Left kidney (tissue), 2 donors: ENCODE data around the gene WWOX. TPM values are rescaled to one million over a fixed set of nuclear protein-coding genes. Genes with fewer than 3 reads are reported as not detected.
A peak's percentile ranks its signal among the peaks of the same experiment; 100 is the strongest.

ENCODE experiments used
- DNase-seq: peaks from one replicate; pipeline ENCODE4 v3.0.0-alpha.2; 2013
- polyA plus RNA-seq: library from polyadenylated mRNA; unstranded; fragments of 120-200 nt; gene quantifications from one replicate; pipeline ENCODE4 v1.2.1, GENCODE V29; 2013; ENCODE audit not compliant: insufficient read length

Gene WWOX
- polyA plus RNA-seq, 1 donor = 34.1 TPM

DNA sequence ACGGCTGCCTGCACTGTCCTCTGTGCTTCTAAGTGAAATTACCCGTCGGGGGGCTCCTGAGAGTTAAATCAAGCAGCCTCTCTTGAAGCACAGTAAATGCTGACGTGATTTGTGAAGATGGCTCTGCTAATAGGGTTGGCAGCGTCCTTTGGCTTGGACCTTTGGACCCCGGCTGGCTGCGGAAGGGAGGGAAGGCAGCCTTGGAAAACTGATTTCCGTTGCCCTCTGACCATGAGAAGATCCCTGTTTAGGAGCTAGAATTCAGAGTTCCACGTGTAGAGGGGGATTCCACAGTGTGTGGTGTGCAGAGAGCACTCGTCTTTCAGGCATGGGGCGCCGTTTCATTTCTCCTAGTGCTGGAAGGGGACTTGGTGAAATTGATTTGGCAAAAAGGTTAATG lies 640.8 kb downstream of the WWOX start:
- no peak for DNase-seq

DNA sequence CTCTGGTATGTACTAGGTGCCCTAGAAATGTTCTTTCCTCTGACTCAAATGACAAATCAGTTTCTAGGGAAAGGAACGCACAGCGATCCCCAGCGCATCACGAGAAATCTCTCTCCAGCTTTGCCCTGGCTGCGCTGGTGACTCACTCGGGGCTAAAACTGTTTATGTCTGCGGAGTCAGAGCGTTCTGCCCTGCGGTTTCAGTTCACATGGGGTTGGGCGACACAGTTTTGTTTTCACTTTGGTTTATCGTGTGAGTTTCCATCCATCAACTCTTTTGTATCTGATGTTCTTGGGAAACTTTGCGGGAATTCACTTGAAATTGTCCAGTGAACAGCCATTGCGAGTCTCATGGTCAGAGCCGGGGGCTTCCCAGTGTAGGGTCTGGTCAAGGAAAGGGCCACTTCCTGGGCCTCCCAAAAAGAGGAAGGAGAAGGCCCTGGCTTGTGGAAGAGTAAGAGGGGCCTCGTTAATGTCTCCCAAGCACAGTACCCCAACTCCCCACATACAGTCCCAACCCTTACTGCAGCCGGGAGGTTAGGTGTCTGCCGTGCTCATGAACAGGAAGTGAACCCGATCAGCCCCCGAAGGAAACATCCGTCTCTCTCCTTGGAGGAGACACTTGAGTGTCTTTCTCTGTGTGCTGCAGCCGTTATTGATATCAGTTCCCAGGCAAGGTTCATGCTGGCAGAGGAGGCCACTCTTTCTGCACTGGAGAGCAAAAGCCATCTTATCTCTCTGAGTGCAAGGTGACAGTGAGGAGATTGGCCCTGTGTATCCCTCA lies 643.2 kb downstream of the WWOX start:
- DNase-seq = no peak

DNA sequence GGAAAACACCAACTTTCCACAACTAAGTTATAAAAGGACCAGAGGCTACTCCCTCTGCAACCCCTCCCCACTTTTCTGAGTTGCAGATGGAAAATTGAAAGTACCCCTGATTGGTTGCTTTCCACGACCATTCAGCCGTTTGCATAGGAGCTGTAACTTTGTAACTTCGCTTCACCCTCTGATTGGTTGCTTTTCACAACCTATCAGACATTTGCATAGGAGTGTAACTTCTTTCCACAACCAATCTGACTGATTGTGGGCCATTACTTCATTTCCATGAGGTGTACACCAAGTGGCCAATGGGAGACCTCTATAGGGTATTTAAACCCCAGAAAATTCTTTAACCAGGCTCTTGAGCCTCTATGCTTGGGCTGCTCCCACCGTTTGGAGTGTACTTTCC lies 644.1 kb downstream of the WWOX start:
- DNase-seq = no peak

DNA sequence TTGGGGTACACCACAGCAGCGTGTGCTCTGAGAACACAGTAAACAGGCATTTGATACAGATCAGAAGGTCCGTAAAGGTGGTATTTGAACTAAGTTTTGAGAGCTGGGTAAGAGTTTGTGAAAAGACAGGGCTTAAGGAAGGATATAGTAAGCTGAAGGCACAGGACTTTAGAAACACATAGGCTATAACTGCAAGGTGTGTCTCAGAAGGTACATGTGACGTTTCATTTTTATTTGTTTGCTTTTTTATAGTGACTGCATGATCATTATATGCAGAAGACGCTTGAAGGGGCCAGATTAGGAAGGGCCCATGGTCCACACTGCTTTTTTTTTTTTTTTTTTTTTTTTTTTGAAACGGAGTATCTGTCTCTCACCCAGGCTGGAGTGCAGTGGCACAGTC lies 644.6 kb downstream of the WWOX start:
- no peak for DNase-seq

DNA sequence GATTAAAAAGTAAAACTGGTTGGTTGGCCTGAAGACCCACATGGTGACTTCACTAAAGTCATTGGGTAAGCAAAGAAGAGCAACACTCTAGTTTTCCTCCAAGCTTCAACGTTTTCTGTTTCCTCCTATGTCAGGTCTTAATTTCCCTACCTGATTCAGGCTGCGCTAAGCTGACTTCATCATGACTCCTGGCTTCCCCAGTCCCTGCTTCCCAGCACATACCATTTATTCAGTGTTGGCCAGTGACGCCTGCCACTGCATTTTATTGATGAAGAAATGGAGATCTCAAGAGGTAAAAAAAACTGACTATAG lies 645.3 kb downstream of the WWOX start:
- no peak for DNase-seq

DNA sequence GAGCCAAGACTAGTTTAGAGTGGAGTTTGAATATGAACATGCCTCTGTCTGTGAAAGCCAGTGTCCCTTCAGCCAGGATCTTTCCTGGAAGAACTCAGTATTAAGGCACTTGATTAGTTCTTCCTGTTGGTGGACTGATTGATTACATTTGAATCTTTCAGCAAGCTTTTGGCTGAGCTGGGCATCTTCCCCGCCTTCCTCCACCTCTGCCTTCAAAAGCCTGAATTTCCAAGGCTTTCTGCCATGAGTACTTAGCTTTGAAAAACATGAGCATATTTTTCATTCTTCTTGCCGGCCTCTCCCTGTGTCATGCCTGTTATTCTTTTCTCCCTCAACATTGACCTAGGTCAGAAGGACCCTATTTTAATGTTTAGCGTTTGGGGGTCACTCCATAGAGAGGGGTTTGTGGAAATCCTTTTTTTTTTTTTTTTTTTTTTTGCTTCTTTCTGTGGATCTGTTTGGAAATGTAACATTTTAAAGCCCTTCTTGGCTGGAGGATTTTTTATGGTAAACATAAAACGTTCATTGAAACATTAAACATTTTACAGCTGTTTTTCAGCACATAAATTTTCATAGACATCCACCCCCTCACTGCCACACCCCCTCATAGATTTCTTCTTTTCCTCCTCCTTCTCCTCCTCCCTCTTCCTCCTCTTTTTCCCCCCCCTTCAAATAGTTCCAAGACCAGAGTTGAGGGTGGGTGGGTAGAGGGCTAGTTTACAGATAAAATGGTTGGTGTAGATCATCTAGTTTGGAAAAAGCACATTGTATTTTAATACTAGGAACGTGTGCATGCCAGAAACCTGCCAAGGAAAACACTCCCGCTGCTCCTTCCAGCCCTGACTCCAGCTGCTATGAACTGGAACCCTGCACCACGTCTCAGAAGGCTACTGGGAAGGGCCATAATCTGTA lies 645.9 kb downstream of the WWOX start:
- peak; percentile 73 for DNase-seq

DNA sequence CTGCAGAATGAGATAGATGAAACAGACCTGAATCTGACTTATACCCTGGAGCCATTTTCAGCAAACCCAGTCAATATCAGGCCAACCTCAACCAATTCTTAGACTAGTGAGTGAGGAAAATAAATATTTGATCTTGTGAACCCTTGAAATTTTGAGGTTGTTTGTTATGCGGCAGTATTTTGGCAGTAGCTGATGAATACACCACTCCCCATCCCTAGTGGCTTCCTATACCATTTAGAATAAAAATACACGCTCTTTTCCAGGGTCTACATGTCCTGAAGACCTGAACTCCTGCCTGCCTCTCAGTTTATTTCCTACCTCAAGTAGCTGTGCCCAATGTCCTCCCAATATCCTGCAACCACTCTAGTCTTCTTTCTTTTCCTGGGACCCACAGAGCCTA lies 647.3 kb downstream of the WWOX start:
- DNase-seq = no peak

DNA sequence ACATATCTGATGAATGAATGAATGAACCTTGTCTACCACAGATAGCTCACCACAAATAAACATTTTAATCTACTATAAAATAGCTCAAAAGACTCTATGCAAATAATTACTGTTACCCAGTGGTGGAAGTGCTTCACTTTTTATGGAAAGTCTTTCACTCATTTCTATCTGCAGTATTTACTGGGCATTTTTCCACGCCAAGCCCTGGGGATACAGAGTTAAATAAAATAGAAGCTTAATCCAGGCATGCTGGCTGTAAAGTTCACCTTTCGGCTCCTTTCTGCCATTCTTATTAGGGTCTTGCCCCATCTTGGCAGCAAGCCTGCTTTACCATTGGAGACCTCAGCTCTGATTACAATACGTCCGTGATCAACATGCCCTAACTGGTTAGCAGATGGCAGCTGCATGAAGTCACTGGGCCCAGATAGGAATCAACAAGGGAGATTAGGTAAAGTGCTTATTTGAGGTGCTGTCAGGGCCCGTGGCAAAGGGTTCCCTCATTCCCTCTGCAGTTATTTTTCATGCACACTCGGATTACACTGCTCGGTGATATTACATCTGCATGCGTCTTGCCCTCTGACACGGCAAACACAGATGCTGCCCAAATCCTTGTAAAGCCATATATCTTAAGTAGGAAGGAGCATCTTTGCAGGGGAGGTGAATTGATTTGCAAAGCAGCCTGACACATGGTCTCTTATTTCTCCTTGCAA lies 648.9 kb downstream of the WWOX start:
- peak; percentile 35 for DNase-seq

DNA sequence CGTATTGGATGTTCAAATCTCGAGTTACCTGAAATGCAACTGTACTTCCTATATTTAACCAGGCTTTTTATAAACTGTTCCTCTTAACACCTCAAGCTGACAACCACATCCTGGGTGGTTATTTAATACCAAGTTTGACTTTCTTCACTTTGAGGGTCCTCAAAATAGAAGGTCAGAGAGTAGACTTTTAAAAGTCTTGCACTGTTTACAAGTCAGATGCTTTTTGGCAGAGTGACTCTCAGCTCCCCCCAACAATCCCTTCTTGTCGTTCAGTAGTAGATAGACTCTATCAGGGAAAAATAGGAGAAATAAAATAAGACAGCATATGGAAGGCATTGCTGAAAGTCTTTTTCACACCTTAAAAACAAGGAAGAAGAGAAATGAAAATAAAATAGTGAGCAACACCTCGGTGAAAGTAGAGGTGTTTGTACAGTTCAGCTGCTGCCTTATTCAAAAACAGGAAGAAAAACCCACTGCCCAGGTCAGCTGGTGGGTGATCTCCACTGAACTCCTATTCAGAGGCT lies 650.4 kb downstream of the WWOX start:
- no peak for DNase-seq

DNA sequence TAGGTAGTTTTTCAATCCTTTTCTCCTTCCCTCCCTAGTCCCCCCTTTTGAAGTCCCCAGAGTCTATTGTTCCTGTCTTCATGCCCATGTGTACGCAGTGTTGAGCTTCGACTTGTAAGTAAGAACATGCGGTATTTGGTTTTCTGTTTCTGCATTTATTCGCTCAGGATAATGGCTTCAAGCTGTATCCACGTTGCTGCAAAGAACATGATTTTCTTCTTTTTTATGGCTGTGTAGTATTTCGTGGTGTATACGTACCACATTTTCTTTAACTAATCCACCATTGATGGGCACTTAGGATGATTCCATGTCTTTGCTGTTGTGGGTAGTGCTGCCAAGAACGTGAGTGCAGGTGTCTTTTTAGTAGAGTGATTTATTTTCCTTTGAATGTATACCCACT lies 651.2 kb downstream of the WWOX start:
- DNase-seq = no peak

DNA sequence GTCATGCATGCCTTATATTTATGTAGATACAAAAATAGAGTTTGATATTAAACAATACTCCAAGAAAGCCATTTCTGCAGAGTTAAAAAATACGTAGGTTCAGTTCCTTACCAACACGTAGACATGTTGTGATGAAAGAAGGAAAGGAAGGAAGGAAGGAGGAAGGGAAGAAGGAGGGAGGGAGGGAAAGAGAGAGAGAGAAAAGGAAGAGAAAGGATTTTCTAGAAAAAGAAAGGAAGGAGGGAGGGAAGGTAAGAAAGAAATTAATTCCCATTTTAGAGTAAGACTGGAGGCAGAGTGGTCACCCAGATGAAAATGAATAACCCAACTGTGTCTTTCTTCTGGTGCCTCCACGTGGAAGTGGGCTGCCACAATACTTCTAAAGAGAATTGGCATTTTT lies 652.1 kb downstream of the WWOX start:
- DNase-seq = no peak

DNA sequence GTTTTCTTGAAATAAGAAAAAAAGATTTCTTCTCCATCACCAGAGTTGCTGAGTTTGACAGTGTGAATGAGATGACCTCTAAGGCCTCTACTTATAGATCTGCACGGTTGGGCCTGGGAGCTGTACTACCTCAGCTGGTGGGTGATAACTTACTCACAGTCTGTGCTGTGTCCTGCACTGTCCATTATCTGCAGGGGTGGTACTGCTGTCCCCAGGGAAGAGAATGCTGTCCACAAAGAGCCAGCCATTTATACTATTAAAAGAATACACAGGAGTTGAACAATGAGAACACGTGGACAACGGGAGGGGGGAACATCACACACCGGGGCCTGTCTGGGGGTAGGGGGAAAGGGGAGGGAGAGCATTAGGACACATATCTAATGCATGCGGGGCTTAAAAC lies 655.3 kb downstream of the WWOX start:
- no peak for DNase-seq

DNA sequence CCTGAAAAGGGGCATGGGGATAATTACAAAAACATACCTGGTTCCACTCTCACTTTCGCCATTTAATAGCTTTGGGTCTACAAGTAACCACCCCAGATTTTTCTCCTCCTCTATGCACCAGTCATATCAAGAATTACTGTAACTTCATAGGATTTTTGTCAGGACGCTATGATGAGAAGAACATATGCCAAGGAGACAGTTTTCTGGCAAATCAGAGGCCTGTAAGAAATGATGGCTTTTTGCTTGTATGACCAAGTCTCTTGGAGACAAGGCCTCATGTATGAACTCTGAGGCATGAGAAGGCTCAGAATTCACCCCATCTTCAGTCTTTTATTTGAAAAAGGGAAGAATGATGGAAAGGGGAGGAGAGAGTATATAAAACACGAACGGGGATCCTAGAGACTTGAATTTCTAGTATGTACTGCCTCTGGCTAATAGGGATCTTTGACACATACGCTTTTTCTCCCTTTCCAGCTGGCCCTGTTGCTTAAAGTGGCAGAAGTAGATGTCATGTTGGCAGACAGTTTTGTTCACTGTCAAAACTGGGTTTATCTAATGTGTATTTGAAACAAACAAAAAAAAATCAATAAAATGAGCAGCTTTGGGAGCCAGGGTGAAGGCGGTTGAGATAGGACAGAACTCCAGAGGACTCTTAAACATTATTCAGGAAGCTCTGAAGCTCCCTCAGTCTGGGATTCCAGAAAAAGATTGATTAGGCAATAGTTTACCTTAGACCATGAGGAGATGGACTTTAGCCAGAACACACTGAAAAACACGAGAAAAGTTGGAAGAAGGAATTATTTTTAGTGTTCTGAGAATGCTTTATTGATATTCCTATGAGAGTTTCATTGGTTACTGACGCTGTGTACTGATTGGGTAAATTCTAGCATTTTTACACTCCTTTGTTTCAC lies 656.6 kb downstream of the WWOX start:
- no peak for DNase-seq

DNA sequence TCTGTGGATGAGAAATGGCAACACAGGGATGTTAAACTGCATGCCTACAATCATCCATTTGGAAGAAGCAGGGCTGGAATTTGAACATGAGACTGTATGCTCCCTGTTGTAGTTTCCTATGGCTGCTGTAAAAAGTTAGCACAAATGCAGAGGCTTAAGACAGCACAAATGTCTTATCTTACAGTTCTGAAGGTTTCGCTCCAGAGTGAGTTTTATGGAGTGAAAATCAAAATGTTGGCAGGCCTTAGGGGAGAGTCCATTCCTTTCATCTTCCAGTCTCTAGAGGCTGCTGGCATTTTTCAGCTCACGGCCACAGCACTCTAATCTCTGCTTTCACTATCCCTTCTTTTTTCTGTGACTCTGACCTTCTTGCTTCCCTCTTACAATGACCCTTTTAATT lies 660.1 kb downstream of the WWOX start:
- no peak for DNase-seq

DNA sequence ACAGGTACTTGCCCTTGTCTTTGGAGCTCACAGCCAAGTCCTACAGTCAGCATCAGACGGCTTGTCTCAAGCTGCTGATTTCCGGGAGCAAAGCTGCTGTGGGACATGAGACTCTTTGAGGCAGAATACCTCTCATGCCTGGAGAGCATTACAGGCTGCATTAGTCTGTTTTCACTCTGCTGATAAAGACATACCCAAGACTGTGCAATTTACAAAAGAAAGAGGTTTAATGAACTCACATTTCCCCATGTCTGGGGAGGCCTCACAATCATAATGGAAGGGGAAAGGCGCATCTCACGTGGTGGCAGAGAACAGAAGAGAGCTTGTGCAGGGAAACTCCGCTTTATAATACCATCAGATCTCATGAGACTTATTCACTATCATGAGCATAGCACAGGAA lies 661.2 kb downstream of the WWOX start:
- no peak for DNase-seq

DNA sequence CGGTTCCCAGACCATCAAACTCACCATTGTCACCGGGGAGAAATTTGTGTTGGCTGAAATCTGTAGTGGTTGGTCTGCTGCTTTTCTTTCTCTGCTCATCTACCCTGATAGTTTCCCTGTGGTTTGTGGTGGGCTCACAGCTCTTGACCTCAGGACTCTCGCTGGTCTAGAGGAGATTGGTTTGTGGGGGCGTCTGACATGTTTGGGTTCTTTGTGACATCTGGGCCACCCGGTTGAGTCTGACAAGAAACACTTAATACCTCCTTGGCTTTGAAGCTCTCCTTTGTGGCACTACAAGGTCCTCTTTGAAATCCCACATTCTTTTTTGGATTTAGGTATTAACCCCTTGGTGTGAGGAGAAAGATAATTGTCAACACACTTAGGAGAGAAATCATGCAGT lies 662.0 kb downstream of the WWOX start:
- no peak for DNase-seq

DNA sequence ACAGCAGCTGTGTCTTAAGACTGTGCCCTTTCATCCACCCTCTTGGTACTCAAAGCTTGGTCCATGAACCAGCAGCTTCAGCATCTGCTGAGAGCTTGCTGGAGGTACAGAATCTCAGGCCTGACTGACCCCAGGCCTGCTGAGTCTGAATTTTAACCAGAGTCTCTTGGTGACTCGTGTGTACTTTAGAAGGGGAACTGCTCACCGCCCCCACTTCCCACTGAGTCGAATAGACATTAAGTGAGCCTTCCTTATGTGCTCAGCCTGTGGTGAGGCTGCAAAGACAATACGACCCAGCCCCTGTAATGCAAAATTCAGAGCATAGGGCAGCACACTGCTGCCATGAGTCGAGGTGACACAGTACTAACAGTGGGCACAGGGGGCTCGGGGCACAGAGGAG lies 662.8 kb downstream of the WWOX start:
- no peak for DNase-seq

DNA sequence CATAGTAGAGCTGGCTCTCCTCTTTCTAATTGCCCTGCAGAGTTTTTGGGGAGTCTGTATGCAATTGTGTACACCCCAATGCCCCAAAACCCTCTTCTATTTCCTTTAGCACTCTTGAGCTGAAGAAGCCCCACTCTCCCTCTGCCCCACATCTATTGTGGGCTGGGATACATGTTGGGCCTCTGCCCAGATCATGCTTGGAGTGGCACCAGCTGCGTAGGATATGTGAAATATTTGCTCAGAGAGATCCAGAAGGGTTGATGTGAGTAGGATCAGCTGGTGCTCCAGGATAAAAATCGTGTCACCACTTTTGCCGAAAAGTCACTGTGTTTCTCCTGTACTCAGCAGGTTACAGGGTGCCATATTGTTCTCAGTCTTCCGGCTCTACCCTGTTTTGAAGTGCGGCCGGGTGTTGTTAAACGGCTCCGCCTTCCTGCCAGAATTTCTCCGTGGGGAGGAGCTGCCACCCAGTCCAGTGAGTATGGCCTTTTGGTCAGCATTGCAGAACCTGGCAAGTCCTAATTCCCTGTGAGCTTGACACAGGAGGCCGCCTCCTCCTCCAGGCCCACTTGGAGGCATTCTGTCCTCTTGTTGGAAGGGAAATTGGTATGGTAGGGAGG lies 664.5 kb downstream of the WWOX start:
- DNase-seq = no peak

DNA sequence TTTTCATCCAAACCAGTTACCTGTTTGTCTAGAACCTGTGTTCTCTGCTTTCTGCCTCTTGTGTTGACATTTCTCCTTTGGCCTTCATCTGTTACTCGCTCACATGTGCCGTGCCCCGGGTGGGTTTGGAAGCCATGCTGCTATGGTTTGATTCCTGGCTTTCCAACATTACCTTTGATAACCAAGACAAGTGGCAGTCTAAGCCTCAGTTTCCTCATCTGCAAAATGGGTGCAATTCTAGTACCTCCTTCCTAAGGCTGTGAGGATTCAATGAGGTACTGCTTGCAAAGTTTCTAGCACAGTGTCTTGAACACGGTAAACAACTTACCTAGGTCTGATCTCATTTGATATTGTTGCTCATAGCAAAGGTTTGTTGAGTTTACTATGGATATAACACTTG lies 665.0 kb downstream of the WWOX start:
- DNase-seq = no peak

DNA sequence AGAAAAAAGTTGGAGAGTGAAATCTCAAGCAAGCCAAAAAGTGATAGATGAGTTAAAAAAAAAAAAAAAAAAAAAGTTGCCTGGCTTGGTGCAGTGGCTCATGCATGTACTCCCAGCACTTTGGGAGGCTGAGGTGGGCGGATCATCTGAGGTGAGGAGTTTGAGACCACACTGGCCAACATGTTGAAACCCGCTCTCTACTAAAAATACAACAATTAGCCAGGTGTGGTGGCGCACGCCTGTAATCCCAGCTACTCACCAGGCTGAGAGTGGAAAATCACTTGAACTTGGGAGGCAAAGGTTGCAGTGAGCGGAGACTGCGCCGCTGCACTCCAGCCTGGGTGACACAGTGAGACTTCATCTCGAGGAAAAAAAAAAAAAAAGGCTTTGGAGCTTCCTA lies 668.8 kb downstream of the WWOX start:
- no peak for DNase-seq

DNA sequence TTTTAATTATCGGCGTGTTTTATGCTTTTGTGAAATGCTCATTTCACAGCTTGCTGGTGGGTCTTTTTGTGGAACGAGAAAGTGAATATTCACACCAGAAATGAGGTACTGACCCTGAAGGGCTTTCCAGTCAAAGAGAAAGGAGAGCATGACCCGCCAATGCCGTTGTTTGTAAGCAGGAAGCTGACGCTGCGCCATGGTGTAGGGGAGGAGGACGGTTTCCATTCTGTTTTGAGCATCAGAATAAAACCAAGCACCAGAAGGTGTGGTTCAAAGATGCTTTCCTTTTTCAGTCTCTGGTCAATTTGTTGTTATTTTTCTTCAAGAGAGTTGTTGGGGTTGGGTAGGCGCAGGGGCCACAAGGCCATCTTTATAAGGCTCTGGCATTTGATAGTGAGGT lies 669.3 kb downstream of the WWOX start:
- no peak for DNase-seq
